Stomach smooth muscle (tissue), 2 donors: ENCODE measurements around the gene ZNF814.
A peak's percentile ranks its signal among the peaks of the same experiment; 100 is the strongest.
"Not testable (repeated sequence)": the region's sequence is repeated elsewhere in the genome, so short reads cannot be mapped to it uniquely, and the experiment has no call there.

Experiments used
- H3K27ac ChIP-seq: one replicate; pipeline ENCODE4 v1.7.0; 2013; ENCODE audit warnings: mild to moderate bottlenecking, low read length, inconsistent platforms
- H3K27me3 ChIP-seq, 2 donors: one replicate each; pipeline ENCODE4 v1.7.0; 2013; ENCODE audit warnings: low read length in 2 of 2; ENCODE audit not compliant: insufficient read depth in 2 of 2, control insufficient read depth in 1 of 2
- H3K36me3 ChIP-seq, 2 donors: one replicate each; pipeline ENCODE4 v1.7.0; 2013; ENCODE audit warnings: low read length in 2 of 2; ENCODE audit not compliant: control insufficient read depth in 2 of 2, insufficient read depth in 2 of 2
- H3K4me1 ChIP-seq: one replicate; pipeline ENCODE4 v1.7.0; 2013; ENCODE audit warnings: low read length; ENCODE audit not compliant: control insufficient read depth, insufficient read depth
- H3K4me3 ChIP-seq, 2 donors: one replicate each; pipeline ENCODE4 v1.7.0; 2013; ENCODE audit warnings: low read length in 2 of 2
- H3K9ac ChIP-seq, 2 donors: one replicate each; pipeline ENCODE4 v1.7.0; 2013; ENCODE audit warnings: low read length in 2 of 2, mild to moderate bottlenecking in 1 of 2
- H3K9me3 ChIP-seq, 2 donors: one replicate each; pipeline ENCODE4 v1.7.0; 2013; ENCODE audit warnings: low read length in 2 of 2; ENCODE audit not compliant: control insufficient read depth in 2 of 2
- donor health status: healthy.
- donor health status: Pancreatic carcinoma.

Gene ZNF814

GRCh38 chr19:57815247-57816075 lies 73.4 kb downstream of the ZNF814 start:
- Histone ChIP-seq H3K4me1 (peaks cover 11% of the 10 kb centered on the region), H3K9ac (peak overlapping the region in 1 of 2 donors; percentile 83), H3K9me3 (no peaks in the 10 kb centered on the region), H3K4me3 (peak overlapping the region; percentile 88 to 98), H3K27me3 (no peaks in the 10 kb centered on the region), H3K36me3 (peaks cover under 1 to 5% of the 10 kb centered on the region in 2 donors), H3K27ac (peak overlapping the region; percentile 53)

GRCh38 chr19:57814505-57815246 lies 74.2 kb downstream of the ZNF814 start, which contains the start of gene ZNF552:
Gene ZNF552 (minus strand): TSS chr19:57814913. CDS start chr19:57814743, 170 bp downstream.
- Histone ChIP-seq H3K9me3 (no peaks in the 10 kb centered on the region), H3K4me3 (peak within 1 kb of the TSS; percentile 88 to 98), H3K9ac (peak within 1 kb of the TSS; percentile 83 to 90), H3K36me3 (peaks cover 3 to 10% of the 10 kb centered on the region in 2 donors), H3K27me3 (no peaks in the 10 kb centered on the region), H3K4me1 (peaks cover 10% of the 10 kb centered on the region), H3K27ac (peak within 1 kb of the TSS; percentile 53)

- H3K4me1 ChIP-seq, result peaks cover 10% of the 10 kb centered on the region
- H3K36me3 ChIP-seq, result peaks cover 3 to 14% of the 10 kb centered on the region in 2 donors
- peak overlapping the region; percentile 88 to 98 for H3K4me3 ChIP-seq
- H3K9me3 ChIP-seq, result no peaks in the 10 kb centered on the region
- no peaks in the 10 kb centered on the region for H3K27me3 ChIP-seq
- peak overlapping the region; percentile 53 for H3K27ac ChIP-seq
- peak overlapping the region; percentile 83 to 90 for H3K9ac ChIP-seq
Measured at GRCh38 chr19:57813919-57814504, 74.8 kb downstream of the ZNF814 start.

DNA sequence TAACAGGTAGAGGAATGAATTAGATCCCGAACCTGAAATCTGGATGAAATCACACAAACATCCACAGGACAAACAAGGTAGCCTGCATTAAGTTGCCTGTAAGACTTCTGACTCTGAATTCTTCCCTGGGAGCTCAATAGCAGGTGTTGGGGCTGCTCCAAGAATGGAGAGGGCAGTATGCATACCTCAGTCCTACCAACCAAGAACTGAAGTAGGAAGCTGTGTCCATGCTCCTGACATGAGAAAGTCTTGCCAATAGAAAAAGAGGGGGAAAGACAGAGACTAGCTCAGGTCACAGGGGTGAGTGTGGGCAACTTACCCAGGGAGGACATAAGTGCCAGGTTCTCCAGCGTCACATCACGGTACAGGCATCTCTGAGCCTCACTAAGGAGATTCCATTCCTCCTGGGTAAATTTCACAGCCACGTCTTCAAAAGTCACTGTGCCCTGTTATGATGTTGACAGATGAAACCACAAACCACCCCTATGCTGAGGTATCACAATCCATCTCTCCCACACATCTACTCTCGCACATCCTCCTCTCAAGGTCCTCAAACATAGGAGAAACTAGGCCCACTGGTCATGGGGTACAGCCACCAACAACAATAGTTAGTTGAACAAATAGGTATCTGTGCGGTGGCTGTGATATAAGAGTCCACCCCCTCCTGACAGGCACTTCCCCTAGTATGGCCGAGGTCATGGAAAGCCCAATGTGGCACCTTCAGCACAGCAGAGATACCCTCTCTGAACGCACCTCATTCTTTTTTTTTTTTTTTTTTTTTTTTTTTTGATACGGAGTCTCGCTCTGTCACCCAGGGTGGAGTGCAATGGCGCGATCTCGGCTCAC lies 75.6 kb downstream of the ZNF814 start:
- H3K4me1 ChIP-seq, H3K4me3 ChIP-seq, H3K27me3 ChIP-seq, H3K9me3 ChIP-seq, H3K27ac ChIP-seq, H3K9ac ChIP-seq: not testable (repeated sequence)
- H3K36me3 ChIP-seq, result peaks cover 3 to 18% of the 10 kb centered on the region in 2 donors

DNA sequence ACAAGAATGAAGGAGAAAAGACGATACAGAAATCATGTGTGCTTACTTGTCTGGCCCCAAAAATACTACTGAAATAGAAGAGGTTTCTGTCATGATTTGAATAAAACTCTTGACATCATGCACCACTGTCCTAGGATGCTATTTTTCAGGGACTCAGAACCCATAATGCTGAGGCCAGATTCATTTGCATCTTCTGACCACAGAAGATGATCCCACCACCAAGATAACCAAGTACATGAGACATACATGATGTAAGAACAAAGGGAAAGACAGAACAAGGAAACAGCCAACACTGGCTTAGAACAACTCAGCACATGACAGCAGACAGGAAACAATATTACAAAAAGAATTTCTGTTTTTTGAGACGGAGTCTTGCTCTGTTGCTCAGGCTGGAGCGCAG lies 76.6 kb downstream of the ZNF814 start:
- H3K4me1 ChIP-seq, result peaks cover 10% of the 10 kb centered on the region
- no peaks in the 10 kb centered on the region for H3K27me3 ChIP-seq
- peaks cover 3 to 22% of the 10 kb centered on the region in 2 donors for H3K36me3 ChIP-seq
- no peaks in the 10 kb centered on the region for H3K9me3 ChIP-seq
- no peak overlapping the region for H3K27ac ChIP-seq
- no peak overlapping the region for H3K9ac ChIP-seq
- no peak overlapping the region for H3K4me3 ChIP-seq

DNA sequence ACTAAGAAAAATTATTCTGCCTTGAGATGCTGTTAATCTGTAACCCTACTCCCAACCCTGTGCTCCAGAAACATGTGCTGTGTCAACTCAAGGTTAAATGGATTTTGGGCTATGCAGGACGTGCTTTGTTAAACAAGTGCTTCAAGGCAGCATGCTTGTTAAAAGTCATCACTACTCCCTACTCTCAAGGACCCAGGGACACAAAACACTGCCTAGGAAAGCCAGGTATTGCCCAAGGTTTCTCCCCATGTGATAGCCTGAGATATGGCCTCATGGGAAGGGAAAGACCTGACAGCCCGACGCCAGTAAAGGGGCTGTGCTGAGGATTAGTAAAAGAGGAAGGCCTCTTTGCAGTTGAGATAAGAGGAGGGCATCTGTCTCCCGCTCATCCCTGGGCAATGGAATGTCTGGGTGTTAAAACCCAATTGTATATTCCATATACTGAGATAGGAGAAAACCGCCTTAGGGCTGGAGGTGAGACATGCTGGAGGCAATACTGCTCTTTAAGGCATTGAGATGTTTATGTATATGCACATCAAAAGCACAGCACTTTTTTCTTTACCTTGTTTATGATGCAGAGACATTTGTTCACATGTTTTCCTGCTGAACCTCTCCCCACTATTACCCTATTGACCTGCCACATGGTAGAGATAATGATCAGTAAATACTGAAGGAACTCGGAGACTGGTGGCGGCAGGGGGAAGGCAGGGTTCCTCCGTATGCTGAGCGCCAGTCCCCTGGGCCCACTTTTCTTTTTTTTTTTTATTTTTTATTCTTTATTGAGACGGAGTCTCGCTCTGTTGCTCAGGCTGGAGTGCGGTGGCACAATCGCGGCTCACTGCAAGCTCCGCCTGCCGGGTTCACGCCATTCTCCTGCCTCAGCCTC lies 78.2 kb downstream of the ZNF814 start:
- H3K9me3 ChIP-seq, H3K4me1 ChIP-seq, H3K4me3 ChIP-seq, H3K9ac ChIP-seq, H3K27me3 ChIP-seq, H3K27ac ChIP-seq: not testable (repeated sequence)
- H3K36me3 ChIP-seq, result peaks cover 3 to 22% of the 10 kb centered on the region in 2 donors

- Histone ChIP-seq H3K4me1 (peaks cover 2% of the 10 kb centered on the region), H3K27me3 (no peaks in the 10 kb centered on the region), H3K9me3 (no peaks in the 10 kb centered on the region), H3K36me3 (peaks cover 3 to 22% of the 10 kb centered on the region in 2 donors), H3K4me3 (no peak overlapping the region), H3K27ac (no peak overlapping the region), H3K9ac (no peak overlapping the region)
Measured at GRCh38 chr19:57807541-57807940, 81.3 kb downstream of the ZNF814 start.

GRCh38 chr19:57803594-57804325 lies 85.1 kb downstream of the ZNF814 start:
- Histone ChIP-seq H3K4me3 (peak overlapping the region; percentile 73 to 82), H3K4me1 (peaks cover 5% of the 10 kb centered on the region), H3K27ac (peak overlapping the region; percentile 60), H3K27me3 (no peaks in the 10 kb centered on the region), H3K9me3 (no peaks in the 10 kb centered on the region), H3K36me3 (peaks cover 0 to 7% of the 10 kb centered on the region in 2 donors), H3K9ac (peak overlapping the region; percentile 68 to 79)

DNA sequence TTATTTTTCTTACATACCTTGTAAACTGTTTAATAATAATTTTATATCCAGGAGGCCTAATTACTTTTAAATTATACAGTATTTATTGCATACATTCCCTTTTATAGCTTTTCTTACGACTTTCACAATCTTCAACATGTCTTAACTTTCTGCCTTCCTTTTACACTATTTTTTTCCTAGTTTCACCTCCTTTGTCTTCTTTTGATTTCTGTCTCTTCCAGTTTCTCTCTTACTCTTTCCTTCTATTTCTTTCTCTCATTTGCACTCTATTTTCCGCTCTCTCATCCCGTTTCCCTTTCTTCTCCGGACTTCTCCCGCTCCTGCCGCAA lies 85.6 kb downstream of the ZNF814 start:
- H3K4me3 ChIP-seq, result peak overlapping the region; percentile 73 to 82
- peak overlapping the region; percentile 68 to 79 for H3K9ac ChIP-seq
- peaks cover 5% of the 10 kb centered on the region for H3K4me1 ChIP-seq
- H3K27me3 ChIP-seq, result no peaks in the 10 kb centered on the region
- no peaks in the 10 kb centered on the region for H3K9me3 ChIP-seq
- H3K27ac ChIP-seq, result peak overlapping the region; percentile 60
- H3K36me3 ChIP-seq, result peaks cover 0 to 4% of the 10 kb centered on the region in 2 donors
